Astrocyte (in vitro differentiated cells and primary cell): Measurements from ENCODE around the gene RPSA.

Source experiments
- EZH2 ChIP-seq: IDR thresholded peaks from 2 replicates; pipeline ENCODE4 v1.6.1; 2012; ENCODE audit warnings: mild to moderate bottlenecking, low read length, inconsistent platforms; ENCODE audit not compliant: insufficient read depth
- TF ChIP-seq, protein P1 (sequence below): IDR thresholded peaks from 2 replicates; pipeline ENCODE4 v1.5.1; 2011; ENCODE audit warnings: low read depth, mild to moderate bottlenecking, inconsistent platforms, low read length, moderate library complexity; ENCODE audit not compliant: insufficient read depth

DNA sequence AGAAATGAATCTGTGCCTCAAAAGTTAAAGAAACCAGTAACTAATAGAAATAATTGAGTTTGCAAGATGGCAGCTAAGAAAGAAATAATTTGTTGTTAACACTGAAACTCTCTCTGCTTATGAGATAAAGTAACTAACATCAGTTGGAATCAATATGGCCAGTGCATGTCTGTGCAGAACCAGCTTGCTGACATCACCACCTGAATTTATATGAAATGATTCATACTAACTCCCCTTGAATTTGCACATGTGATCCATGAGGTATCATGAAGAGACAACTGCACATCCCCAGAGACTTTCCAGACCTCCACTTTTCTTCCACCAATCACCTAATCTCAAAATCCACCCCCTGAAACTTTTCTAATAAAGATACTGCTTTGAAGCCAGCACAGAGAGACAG is 33.7 kb upstream of the RPSA start:
- no peak for TF ChIP-seq EZH2
- TF ChIP-seq, protein P1, sequence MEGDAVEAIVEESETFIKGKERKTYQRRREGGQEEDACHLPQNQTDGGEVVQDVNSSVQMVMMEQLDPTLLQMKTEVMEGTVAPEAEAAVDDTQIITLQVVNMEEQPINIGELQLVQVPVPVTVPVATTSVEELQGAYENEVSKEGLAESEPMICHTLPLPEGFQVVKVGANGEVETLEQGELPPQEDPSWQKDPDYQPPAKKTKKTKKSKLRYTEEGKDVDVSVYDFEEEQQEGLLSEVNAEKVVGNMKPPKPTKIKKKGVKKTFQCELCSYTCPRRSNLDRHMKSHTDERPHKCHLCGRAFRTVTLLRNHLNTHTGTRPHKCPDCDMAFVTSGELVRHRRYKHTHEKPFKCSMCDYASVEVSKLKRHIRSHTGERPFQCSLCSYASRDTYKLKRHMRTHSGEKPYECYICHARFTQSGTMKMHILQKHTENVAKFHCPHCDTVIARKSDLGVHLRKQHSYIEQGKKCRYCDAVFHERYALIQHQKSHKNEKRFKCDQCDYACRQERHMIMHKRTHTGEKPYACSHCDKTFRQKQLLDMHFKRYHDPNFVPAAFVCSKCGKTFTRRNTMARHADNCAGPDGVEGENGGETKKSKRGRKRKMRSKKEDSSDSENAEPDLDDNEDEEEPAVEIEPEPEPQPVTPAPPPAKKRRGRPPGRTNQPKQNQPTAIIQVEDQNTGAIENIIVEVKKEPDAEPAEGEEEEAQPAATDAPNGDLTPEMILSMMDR: no peak
